ENCODE results near the gene TEAD1. TPM values are rescaled to one million over a fixed set of nuclear protein-coding genes. Genes with fewer than 3 reads are reported as not detected.
A peak's percentile ranks its signal among the peaks of the same experiment; 100 is the strongest.

Gene TEAD1
- total and polyA plus RNA-seq, 10 of the 15 experiments (the other 5 are each of a cell fraction or from before 2014, with no cell fraction given), result 0.01 to 0.59 (median 0.04) TPM; not detected in 6

GRCh38 chr11:12962306-12962705 is 288.1 kb downstream of the TEAD1 start:
- Histone ChIP-seq H3K4me3 (no peak overlapping the region), H3K4me2 (ENCODE audit: control insufficient read depth, insufficient read depth) (no peak overlapping the region), H2AFZ (ENCODE audit: control insufficient read depth, low read depth, low read length) (no peak overlapping the region), H3K27me3 (replicated peaks in 1 of 2; ENCODE audit: control insufficient read depth in 2 of 2, insufficient read depth in 2 of 2, low read length in 1 of 2) (no peaks in the 10 kb centered on the region), H3K27ac (ENCODE audit: control insufficient read depth, insufficient read depth) (no peak overlapping the region), H3K36me3 (ENCODE audit: control insufficient read depth in 2 of 2, insufficient read depth in 2 of 2, low read length in 1 of 2) (no peaks in the 10 kb centered on the region), H3K79me2 (ENCODE audit: control insufficient read depth, insufficient read depth, low read length) (no peaks in the 10 kb centered on the region), H3K9ac (ENCODE audit: control insufficient read depth, insufficient read depth, low read length) (no peak overlapping the region), H3K4me1 (ENCODE audit: control insufficient read depth, insufficient read depth, low read length) (no peaks in the 10 kb centered on the region), H4K20me1 (ENCODE audit: control insufficient read depth, insufficient read depth) (no peaks in the 10 kb centered on the region), H3K9me3 (replicated peaks; ENCODE audit: control insufficient read depth, insufficient read depth, low read length) (no peaks in the 10 kb centered on the region)
- ATAC-seq, result no peak
- ChIA-PET SMC1A (ENCODE audit: uncharacterized antibody, unreplicated experiment) (interaction anchor here (1.0 to 6.0 kb wide), 8 partner anchors 77 to 246 kb away, joined by 3 to 106 read pairs (median 7); no protein-coding TSS in a partner anchor), RAD21 (ENCODE audit: unreplicated experiment) (interaction anchor here (0.9 to 8.5 kb wide), 4 partner anchors 10 to 221 kb away, joined by 4 to 84 read pairs (median 27); no protein-coding TSS in a partner anchor), POLR2A (no interaction called here), CTCF (interaction anchor here (1.3 to 11.6 kb wide), 8 partner anchors 91 to 276 kb away, joined by 3 to 201 read pairs (median 14); no protein-coding TSS in a partner anchor)
- BruUV-seq (replicated peaks), result no TSS peak
- no peak for DNase-seq (ENCODE audit: low read depth, low spot score)
- in situ Hi-C loops (cut with MboI) (loop anchor here (5.0 to 25.0 kb wide), 3 partner anchors 225 to 380 kb away; no protein-coding TSS in a partner anchor), intact Hi-C loops (cut with micrococcal nuclease; ENCODE audit: unreplicated experiment) (loop anchor here (5.0 to 10.0 kb wide), 3 partner anchors 205 to 502 kb away; partner anchors contain the start of gene BTBD10)
- no peak for FAIRE-seq
- WGBS (ENCODE audit: insufficient coverage, insufficient replicate concordance, low lambda C conversion rate, missing lambda C conversion rate), result 32% methylated on average over 10 of the region's 10 CpGs
- peak; percentile 59 for TF ChIP-seq SPI1 (IDR thresholded peaks at IDR 0.05; ENCODE audit: borderline replicate concordance, insufficient read depth, low read depth, low read length)
- no peak for TF ChIP-seq PAX8 (IDR thresholded peaks at IDR 0.05)

GRCh38 chr11:12963051-12963450 is 288.8 kb downstream of the TEAD1 start:
- Histone ChIP-seq H3K79me2 (ENCODE audit: control insufficient read depth, insufficient read depth, low read length) (no peaks in the 10 kb centered on the region), H2AFZ (ENCODE audit: control insufficient read depth, low read depth, low read length) (no peak overlapping the region), H3K27ac (ENCODE audit: control insufficient read depth, insufficient read depth) (no peak overlapping the region), H3K27me3 (replicated peaks in 1 of 2; ENCODE audit: control insufficient read depth in 2 of 2, insufficient read depth in 2 of 2, low read length in 1 of 2) (no peaks in the 10 kb centered on the region), H3K36me3 (ENCODE audit: control insufficient read depth in 2 of 2, insufficient read depth in 2 of 2, low read length in 1 of 2) (no peaks in the 10 kb centered on the region), H3K9ac (ENCODE audit: control insufficient read depth, insufficient read depth, low read length) (no peak overlapping the region), H3K4me1 (ENCODE audit: control insufficient read depth, insufficient read depth, low read length) (no peaks in the 10 kb centered on the region), H4K20me1 (ENCODE audit: control insufficient read depth, insufficient read depth) (no peaks in the 10 kb centered on the region), H3K4me2 (ENCODE audit: control insufficient read depth, insufficient read depth) (no peak overlapping the region), H3K9me3 (replicated peaks; ENCODE audit: control insufficient read depth, insufficient read depth, low read length) (no peaks in the 10 kb centered on the region), H3K4me3 (no peak overlapping the region)
- ChIA-PET RAD21 (ENCODE audit: unreplicated experiment) (interaction anchor here (0.7 to 8.5 kb wide), 14 partner anchors 10 to 387 kb away, joined by 3 to 84 read pairs (median 5); no protein-coding TSS in a partner anchor), POLR2A (no interaction called here), SMC1A (ENCODE audit: uncharacterized antibody, unreplicated experiment) (interaction anchor here (0.9 to 6.0 kb wide), 14 partner anchors 49 to 246 kb away, joined by 3 to 106 read pairs (median 4); no protein-coding TSS in a partner anchor), CTCF (interaction anchor here (0.7 to 11.6 kb wide), 16 partner anchors 11 to 372 kb away, joined by 3 to 201 read pairs (median 6); no protein-coding TSS in a partner anchor)
- no TSS peak for BruUV-seq (replicated peaks)
- intact Hi-C loops (cut with micrococcal nuclease; ENCODE audit: unreplicated experiment) (loop anchor here (5.0 to 10.0 kb wide), 3 partner anchors 204 to 502 kb away; partner anchors contain the start of gene BTBD10), in situ Hi-C loops (cut with MboI) (loop anchor here (5.0 to 25.0 kb wide), 3 partner anchors 224 to 379 kb away; no protein-coding TSS in a partner anchor)
- DNase-seq (ENCODE audit: low read depth, low spot score), result no peak
- ATAC-seq, result no peak
- FAIRE-seq, result no peak
- 34% methylated on average over 5 of the region's 5 CpGs for WGBS (ENCODE audit: insufficient coverage, insufficient replicate concordance, low lambda C conversion rate, missing lambda C conversion rate)
- TF ChIP-seq ATF3 (IDR thresholded peaks at IDR 0.05; ENCODE audit: borderline replicate concordance, extremely low read depth, low read depth, low read length) (no peak), RCOR1 (conservative IDR thresholded peaks at IDR 0.05; ENCODE audit: low read depth, low read length) (no peak), REST (IDR thresholded peaks at IDR 0.05; ENCODE audit: low read depth, low read length) (no peak), ZNF622 (IDR thresholded peaks at IDR 0.05) (no peak), MXI1 (IDR thresholded peaks at IDR 0.05; ENCODE audit: low read depth, low read length) (no peak), SUPT20H (IDR thresholded peaks at IDR 0.05; ENCODE audit: borderline replicate concordance, control insufficient read depth, low read depth, low read length) (no peak), TCF7 (IDR thresholded peaks at IDR 0.05; ENCODE audit: borderline replicate concordance) (no peak), RBBP5 (conservative IDR thresholded peaks at IDR 0.05) (no peak), PAX8 (IDR thresholded peaks at IDR 0.05) (no peak), POLR2A (IDR thresholded peaks at IDR 0.05; ENCODE audit: low read depth, low read length) (no peak), CREB1 (IDR thresholded peaks at IDR 0.05; ENCODE audit: low read depth) (no peak)
